H1 (cell line): Measurements from ENCODE around the gene GNB1. TPM values are rescaled to one million over a fixed set of nuclear protein-coding genes. Genes with fewer than 3 reads are reported as not detected.

Source experiments
- CTCF ChIA-PET: fragments of 300-600 bp; sonication (Branson Sonifier 250); formaldehyde crosslinking; loops from one replicate; lab custom pipeline; 2021; ENCODE audit not compliant: partially characterized antibody; lab: Charles Lee
- POLR2A ChIA-PET: fragments of 300-600 bp; sonication (Branson Sonifier 250); formaldehyde crosslinking; loops from one replicate; lab custom pipeline; 2021; ENCODE audit warnings: inconsistent platforms; ENCODE audit not compliant: partially characterized antibody; lab: Charles Lee
- DNase-seq, 2 experiments: peaks; one replicate each; pipeline versions ENCODE4 v3.0.0 to v3.0.0-alpha.2; 2010 to 2022; ENCODE audit warnings: low spot score in 2 of 2, low read depth in 1 of 2, mixed read lengths in 1 of 2
- FAIRE-seq: peaks from 2 replicates; lab custom pipeline; 2011; peaks lifted over from hg19 to GRCh38; lab: Jason Lieb, UNC
- H2AFZ ChIP-seq: 2 replicates; pipeline ENCODE4 v1.8.1; 2012; ENCODE audit warnings: low read length, inconsistent platforms
- H2AK5ac ChIP-seq: 2 replicates; pipeline ENCODE4 v1.6.1; 2013; ENCODE audit warnings: low read depth, low read length
- H2BK120ac ChIP-seq: replicated peaks from 2 replicates; pipeline ENCODE3; 2013; ENCODE audit warnings: low read depth, low read length, inconsistent platforms
- H2BK12ac ChIP-seq: 2 replicates; pipeline ENCODE4 v1.6.1; 2013; ENCODE audit warnings: low read depth, low read length
- H2BK15ac ChIP-seq: 2 replicates; pipeline ENCODE4 v1.6.1; 2013; ENCODE audit warnings: low read length
- H2BK20ac ChIP-seq: 2 replicates; pipeline ENCODE4 v1.6.1; 2013; ENCODE audit warnings: low read length
- H2BK5ac ChIP-seq: 2 replicates; pipeline ENCODE4 v1.6.1; 2013; ENCODE audit warnings: low read depth, low read length
- H3K14ac ChIP-seq: 2 replicates; pipeline ENCODE4 v1.6.1; 2013; ENCODE audit warnings: inconsistent platforms; ENCODE audit not compliant: insufficient read length
- H3K18ac ChIP-seq: 2 replicates; pipeline ENCODE4 v1.6.1; 2013; ENCODE audit warnings: low read length; ENCODE audit errors: extremely low read depth
- H3K23ac ChIP-seq: 2 replicates; pipeline ENCODE4 v1.6.1; 2013; ENCODE audit warnings: inconsistent platforms; ENCODE audit not compliant: insufficient read length
- H3K23me2 ChIP-seq: 2 replicates; pipeline ENCODE4 v1.6.1; 2013; ENCODE audit warnings: low read depth, low read length
- H3K27ac ChIP-seq: 2 replicates; pipeline ENCODE4 v1.6.1; 2011; ENCODE audit warnings: low read depth, low read length, inconsistent platforms
- H3K27me3 ChIP-seq, 4 experiments: replicated peaks in 1 of 4; 1 replicate in 1 of 4; 2 replicates in 3 of 4; pipeline versions ENCODE4 v1.6.1 to v1.8.1; 2011 to 2013; ENCODE audit warnings: low read length in 3 of 4, mild to moderate bottlenecking in 3 of 4, inconsistent platforms in 2 of 4, mixed read lengths in 2 of 4, moderate library complexity in 1 of 4; ENCODE audit not compliant: control insufficient read depth in 3 of 4, insufficient read depth in 3 of 4; ENCODE audit errors: extremely low read depth in 1 of 4
- H3K36me3 ChIP-seq, 4 experiments: 2 replicates each; pipeline versions ENCODE4 v1.6.1 to v1.8.1; 2011 to 2013; ENCODE audit warnings: mild to moderate bottlenecking in 4 of 4, low read length in 3 of 4, moderate library complexity in 2 of 4, control low read depth in 1 of 4, inconsistent platforms in 1 of 4; ENCODE audit not compliant: insufficient read depth in 4 of 4, control insufficient read depth in 2 of 4
- H3K4ac ChIP-seq: replicated peaks from 2 replicates; pipeline ENCODE3; 2013; ENCODE audit warnings: low read length, low read depth, mixed read lengths, inconsistent platforms; ENCODE audit not compliant: insufficient read length
- H3K4me1 ChIP-seq, 4 experiments: replicated peaks in 1 of 4; 1 replicate in 1 of 4; 2 replicates in 3 of 4; pipeline versions ENCODE4 v1.6.1 to v1.8.1; 2011 to 2013; ENCODE audit warnings: low read length in 3 of 4, inconsistent platforms in 2 of 4, mixed read lengths in 1 of 4; ENCODE audit not compliant: insufficient read depth in 4 of 4, control insufficient read depth in 3 of 4
- H3K4me2 ChIP-seq, 2 experiments: 2 replicates each; pipeline versions ENCODE4 v1.6.1 to v1.8.1; 2011 to 2013; ENCODE audit warnings: low read depth in 2 of 2, low read length in 2 of 2, control low read depth in 1 of 2, inconsistent platforms in 1 of 2, mild to moderate bottlenecking in 1 of 2; ENCODE audit not compliant: insufficient read depth in 1 of 2
- H3K4me3 ChIP-seq, 4 experiments: fragments of 200-600, 300-600 bp in 1 of 4; sonication (generic), shearing (Covaris generic), sonication (Bioruptor Twin) in 1 of 4; 2 replicates each; pipeline versions ENCODE4 v1.5.1 to v1.8.1; 2011 to 2016; ENCODE audit warnings: low read length in 4 of 4, low read depth in 3 of 4, control low read depth in 2 of 4, inconsistent platforms in 2 of 4, mild to moderate bottlenecking in 2 of 4, mixed read lengths in 1 of 4, moderate library complexity in 1 of 4; ENCODE audit not compliant: insufficient read depth in 2 of 4; ENCODE audit errors: extremely low read depth in 1 of 4
- H3K56ac ChIP-seq: replicated peaks from 2 replicates; pipeline ENCODE3; 2013; ENCODE audit warnings: low read depth, mild to moderate bottlenecking, mixed read lengths, low read length, inconsistent platforms; ENCODE audit not compliant: insufficient read length
- H3K79me1 ChIP-seq: 2 replicates; pipeline ENCODE4 v1.6.1; 2013; ENCODE audit warnings: low read depth, low read length, control low read depth
- H3K79me2 ChIP-seq, 2 experiments: 2 replicates each; pipeline versions ENCODE4 v1.6.1 to v1.8.1; 2012 to 2013; ENCODE audit warnings: low read length in 2 of 2, mild to moderate bottlenecking in 2 of 2, inconsistent platforms in 1 of 2; ENCODE audit not compliant: insufficient read depth in 2 of 2, control insufficient read depth in 1 of 2
- H3K9ac ChIP-seq, 4 experiments: replicated peaks in 1 of 4; 1 replicate in 1 of 4; 2 replicates in 3 of 4; pipeline versions ENCODE4 v1.6.1 to v1.8.1; 2011 to 2013; ENCODE audit warnings: low read depth in 3 of 4, low read length in 3 of 4, control low read depth in 2 of 4, mild to moderate bottlenecking in 2 of 4, moderate library complexity in 2 of 4, inconsistent platforms in 1 of 4; ENCODE audit errors: extremely low read depth in 1 of 4
- H3K9me3 ChIP-seq, 2 experiments: 2 replicates each; pipeline versions ENCODE4 v1.6.1 to v1.8.1; 2012 to 2013; ENCODE audit warnings: mild to moderate bottlenecking in 2 of 2, moderate library complexity in 2 of 2, control low read depth in 1 of 2, inconsistent platforms in 1 of 2, low read depth in 1 of 2, low read length in 1 of 2, mixed read lengths in 1 of 2; ENCODE audit not compliant: insufficient read depth in 2 of 2
- H4K20me1 ChIP-seq, 2 experiments: replicated peaks in 1 of 2; 2 replicates each; pipeline versions ENCODE3 to v1.8.1; 2011 to 2013; ENCODE audit warnings: inconsistent platforms in 2 of 2, low read length in 2 of 2, mild to moderate bottlenecking in 1 of 2; ENCODE audit not compliant: insufficient read depth in 2 of 2, control insufficient read depth in 1 of 2
- H4K5ac ChIP-seq: 2 replicates; pipeline ENCODE4 v1.6.1; 2013; ENCODE audit warnings: low read length, low read depth, mixed read lengths, inconsistent platforms; ENCODE audit not compliant: insufficient read length
- H4K8ac ChIP-seq: 2 replicates; pipeline ENCODE4 v1.8.0; 2013; ENCODE audit warnings: mild to moderate bottlenecking, moderate library complexity, low read length, inconsistent platforms; ENCODE audit not compliant: insufficient read depth; ENCODE audit errors: extremely low read depth
- H4K91ac ChIP-seq: replicated peaks from 2 replicates; pipeline ENCODE3; 2013; ENCODE audit warnings: low read length, mixed read lengths, inconsistent platforms; ENCODE audit not compliant: insufficient read length
- CREB1 ChIP-seq: IDR thresholded peaks from 2 replicates; pipeline ENCODE4 v1.6.1; 2012; ENCODE audit warnings: inconsistent platforms
- EP300 ChIP-seq, 2 experiments: IDR thresholded peaks; 1 replicate in 1 of 2; 2 replicates in 1 of 2; pipeline ENCODE4 v1.6.1; 2011 to 2012; ENCODE audit warnings: low read depth in 2 of 2, low read length in 2 of 2, mild to moderate bottlenecking in 2 of 2, borderline replicate concordance in 1 of 2, inconsistent platforms in 1 of 2, moderate library complexity in 1 of 2
- EZH2 ChIP-seq: fragments of 200-600 bp; sonication (generic); IDR thresholded peaks from 2 replicates; pipeline ENCODE4 v1.7.1; 2012; ENCODE audit warnings: low read depth, mild to moderate bottlenecking, moderate library complexity, low read length, inconsistent platforms; ENCODE audit not compliant: severe bottlenecking
- GABPA ChIP-seq: IDR thresholded peaks from 2 replicates; pipeline ENCODE4 v1.6.1; 2011; ENCODE audit warnings: mild to moderate bottlenecking, low read length, moderate library complexity, borderline replicate concordance; ENCODE audit not compliant: insufficient read depth
- HDAC6 ChIP-seq: IDR thresholded peaks from one replicate; pipeline ENCODE4 v1.7.1; 2012; ENCODE audit warnings: low read depth, mild to moderate bottlenecking, inconsistent platforms, low read length, moderate library complexity
- MAX ChIP-seq: IDR thresholded peaks from 2 replicates; pipeline ENCODE4 v1.6.1; 2012; ENCODE audit warnings: inconsistent platforms
- NRF1 ChIP-seq: IDR thresholded peaks from 2 replicates; pipeline ENCODE4 v1.6.1; 2011; ENCODE audit warnings: mild to moderate bottlenecking, low read depth, low read length, improper control_type of control experiment
- PHF8 ChIP-seq: fragments of 200-600 bp; sonication (generic); conservative IDR thresholded peaks from 2 replicates; pipeline ENCODE4 v1.7.1; 2012; ENCODE audit warnings: low read depth, mild to moderate bottlenecking, inconsistent platforms, low read length, moderate library complexity
- POLR2A ChIP-seq, 2 experiments: IDR thresholded peaks; 1 replicate in 1 of 2; 2 replicates in 1 of 2; pipeline ENCODE4 v1.6.1; 2011; ENCODE audit warnings: low read depth in 2 of 2, low read length in 2 of 2, mild to moderate bottlenecking in 2 of 2; ENCODE audit errors: control extremely low read depth in 1 of 2
- SUZ12 ChIP-seq: fragments of 200-600 bp; sonication (generic); IDR thresholded peaks from 2 replicates; pipeline ENCODE4 v1.6.1; 2012; ENCODE audit warnings: mild to moderate bottlenecking, inconsistent platforms, low read length, moderate library complexity, mixed read lengths
- TBP ChIP-seq: IDR thresholded peaks from 2 replicates; pipeline ENCODE4 v1.6.1; 2011; ENCODE audit warnings: low read depth, low read length, improper control_type of control experiment
- WGBS, 2 experiments: shearing (Covaris generic) in 1 of 2; methylation state at CpG; one replicate each; pipeline versions ENCODE4 v1.1.6 to v1.1.7; 2013 to 2015; ENCODE audit warnings: low lambda C conversion rate in 2 of 2, mixed read lengths in 2 of 2, inconsistent platforms in 1 of 2, low coverage in 1 of 2, missing lambda C conversion rate in 1 of 2; ENCODE audit not compliant: insufficient replicate concordance in 2 of 2, insufficient coverage in 1 of 2, insufficient read length in 1 of 2; ENCODE audit errors: extremely low coverage in 1 of 2, missing lambda C conversion rate in 1 of 2; 5-methylcytosine and 5-hydroxymethylcytosine counted together
- polyA plus RNA-seq, 7 experiments: library from polyadenylated mRNA; depleted of rRNA in 3 of 7; stranded (reverse) in 5 of 7; unstranded in 2 of 7; fragments of >200 nt in 5 of 7; fragments of 200-250 nt in 2 of 7; gene quantifications; 1 replicate in 5 of 7; 2 replicates in 1 of 7; 4 replicates in 1 of 7; pipeline versions ENCODE4 v1.2.1 to v1.2.3, GENCODE V29; 2011 to 2013; ENCODE audit warnings: missing spikeins in 2 of 7, mixed read lengths in 2 of 7
- total RNA-seq: library from RNA; stranded (reverse); fragmentation: NEBNext Ultra II Directional; extraction: Animal tissue kit (Norgen Biotek cat#: 25700); gene quantifications from 2 replicates; pipeline ENCODE4 v1.2.1, GENCODE V29; 2021

Gene GNB1
- total and polyA plus RNA-seq, 2 of the 8 experiments (the other 6 are each of a cell fraction or from before 2014, with no cell fraction given) = 343 to 382 TPM

- Histone ChIP-seq H3K4me3 (peak overlapping the region in 3 of 4 experiments; percentile 34 to 68 (median 40); a peak in 6 of 8 replicates), H4K20me1 (no peaks in the 10 kb centered on the region), H2BK15ac (no peak overlapping the region), H3K56ac (no peak overlapping the region), H3K23me2 (peaks cover 4% of the 10 kb centered on the region; the same call in 1 of the 2 replicates), H2BK20ac (no peak overlapping the region), H2BK5ac (peak overlapping the region; percentile 15; the same call in 1 of the 2 replicates), H3K4me1 (peaks cover 0 to 19% (median 12%) of the 10 kb centered on the region in 4 experiments; a peak in 6 of 7 replicates), H4K91ac (peak overlapping the region; percentile 67), H3K9me3 (no peaks in the 10 kb centered on the region; a peak in 1 of 4 replicates), H3K23ac (no peak overlapping the region), H2BK120ac (no peak overlapping the region), H3K79me1 (no peaks in the 10 kb centered on the region), H3K27ac (no peak overlapping the region), H3K36me3 (no peaks in the 10 kb centered on the region), H4K8ac (peak overlapping the region; percentile 77), H3K4me2 (peak overlapping the region; percentile 50 to 82), H3K27me3 (peaks cover 0 to 2% (median under 1%) of the 10 kb centered on the region in 4 experiments; a peak in 2 of 7 replicates), H4K5ac (peak overlapping the region; percentile 41), H3K4ac (no peak overlapping the region), H2AFZ (peak overlapping the region; percentile 2; the same call in 1 of the 2 replicates), H3K14ac (no peak overlapping the region), H2AK5ac (no peak overlapping the region), H3K18ac (no peak overlapping the region), H2BK12ac (peak overlapping the region; percentile 90; the same call in 1 of the 2 replicates), H3K79me2 (no peaks in the 10 kb centered on the region), H3K9ac (no peak overlapping the region)
- CTCF ChIA-PET = interaction anchor here (0.6 to 1.1 kb wide), 2 partner anchors 25 to 78 kb away, joined by 3 to 4 read pairs; no protein-coding TSS in a partner anchor
- POLR2A ChIA-PET = interaction anchor here (0.8 to 2.6 kb wide), 3 partner anchors 10 to 137 kb away, joined by 3 to 14 read pairs (median 3); no protein-coding TSS in a partner anchor
- 26% methylated on average over 27 of the region's 62 CpGs; no CpG with 5 or more reads in 1 of the 2 experiments for WGBS, 2 experiments
- FAIRE-seq (peak; percentile 86), DNase-seq (peak; percentile 100)
- no peak for TF ChIP-seq GABPA
- TF ChIP-seq CREB1 = peak; percentile 69
- peak; percentile 90 for TF ChIP-seq MAX
- TF ChIP-seq POLR2A (IDR thresholded peaks at IDR 0.05; ENCODE audit: control extremely low read depth in 1 of 2, low read depth in 2 of 2, low read length in 2 of 2) = no peak; a peak in 1 of 3 replicates
- TF ChIP-seq EZH2 = no peak
- TF ChIP-seq EP300 (IDR thresholded peaks at IDR 0.05; ENCODE audit: borderline replicate concordance in 1 of 2, low read depth in 2 of 2, low read length in 2 of 2) = no peak
- no peak for TF ChIP-seq SUZ12
- TF ChIP-seq PHF8 = no peak
- TF ChIP-seq TBP = peak; percentile 44; the same call in 1 of the 2 replicates
- peak; percentile 44 for TF ChIP-seq NRF1
- TF ChIP-seq HDAC6 = peak; percentile 12
These were observed 28.6 kb upstream of the GNB1 start for GRCh38 chr1:1919304-1920056.
